ENCODE measurements around the gene WFIKKN2.

Gene WFIKKN2

DNA sequence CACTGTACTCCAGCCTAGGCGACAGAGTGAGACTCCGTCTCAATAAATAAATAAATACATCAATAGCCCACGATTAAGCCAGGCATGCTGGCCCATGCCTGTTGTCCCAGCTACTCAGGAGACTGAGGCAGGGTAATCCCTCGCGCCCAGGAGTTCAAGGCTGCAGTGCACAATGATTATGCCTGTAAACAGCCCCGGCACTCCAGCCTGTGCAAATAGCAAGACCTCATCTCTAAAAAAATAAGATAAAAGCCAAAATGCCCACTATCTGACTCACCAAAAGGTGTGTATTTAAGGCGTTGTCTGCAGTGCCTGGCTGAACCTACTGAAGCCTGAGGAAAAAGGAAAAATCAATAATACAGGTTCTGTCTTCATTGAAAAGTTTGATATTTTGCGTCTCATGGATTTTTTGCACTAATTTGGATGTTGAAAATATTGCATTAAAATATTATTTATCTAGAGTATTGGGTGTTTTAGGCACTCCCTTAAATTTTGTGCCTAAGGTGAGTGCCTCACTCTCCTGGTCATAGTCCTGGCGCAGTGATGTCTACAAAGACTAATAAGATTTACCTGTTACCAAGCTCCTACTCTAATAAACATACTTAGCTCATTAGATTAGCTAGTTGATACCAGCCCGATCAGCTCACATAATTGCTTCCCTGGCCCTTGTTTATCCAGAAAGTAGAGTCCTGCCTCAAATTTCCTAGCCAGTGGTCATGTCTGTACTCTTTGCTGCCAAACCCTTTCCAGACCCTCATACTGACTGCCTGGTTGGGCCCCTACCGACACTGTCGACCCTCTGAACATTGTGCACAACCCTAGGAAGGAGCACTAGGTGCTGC lies 55.5 kb downstream of the WFIKKN2 start:
- Mint-ChIP-seq H3K4me3 (no peak overlapping the region), H3K4me1 (peaks cover 7% of the 10 kb centered on the region), H3K27me3 (ENCODE audit: low read depth) (peaks cover 7% of the 10 kb centered on the region), H3K36me3 (ENCODE audit: low read depth) (no peaks in the 10 kb centered on the region), H3K9me3 (no peaks in the 10 kb centered on the region), H3K27ac (no peak overlapping the region)
- no peak for TF ChIP-seq CTCF (IDR thresholded peaks at IDR 0.05; ENCODE audit: unreplicated experiment in 3 of 3)

GRCh38 chr17:50891577-50891989 lies 56.2 kb downstream of the WFIKKN2 start:
- H3K27me3 Mint-ChIP-seq (ENCODE audit: low read depth) = peaks cover 7% of the 10 kb centered on the region
- H3K27ac Mint-ChIP-seq = peak overlapping the region in 1 of 3 experiments; percentile 21
- H3K36me3 Mint-ChIP-seq (ENCODE audit: low read depth) = no peaks in the 10 kb centered on the region
- no peak for TF ChIP-seq CTCF (IDR thresholded peaks at IDR 0.05; ENCODE audit: unreplicated experiment in 3 of 3)
- H3K4me1 Mint-ChIP-seq = peaks cover 7% of the 10 kb centered on the region
- no peaks in the 10 kb centered on the region for H3K9me3 Mint-ChIP-seq
- no peak overlapping the region for H3K4me3 Mint-ChIP-seq

Data from nephron (organoid).